Peyer's patch (tissue), 4 donors: ENCODE measurements around the gene EFCAB5. TPM values are rescaled to one million over a fixed set of nuclear protein-coding genes. Genes with fewer than 3 reads are reported as not detected.

Experiments used
- DNase-seq, 3 donors: peaks; one replicate each; pipeline ENCODE4 v3.0.0-alpha.2; 2017 to 2019
- H3K27ac ChIP-seq, 4 donors: fragments of 200-600 bp; sonication (generic); one replicate each; pipeline ENCODE4 v1.5.1; 2016 to 2019
- H3K27me3 ChIP-seq, 2 donors: fragments of 200-600 bp; sonication (generic); one replicate each; pipeline ENCODE4 v1.5.1; 2019
- H3K36me3 ChIP-seq, 3 donors: fragments of 200-600 bp; sonication (generic); one replicate each; pipeline ENCODE4 v1.5.1; 2016 to 2019
- H3K4me1 ChIP-seq, 4 donors: fragments of 200-600 bp; sonication (generic); one replicate each; pipeline ENCODE4 v1.5.1; 2016 to 2019
- H3K4me3 ChIP-seq, 4 donors: fragments of 200-600 bp; sonication (generic); 1 replicate in 3 of 4; 2 replicates in 1 of 4; pipeline ENCODE4 v1.5.1; 2016 to 2019; ENCODE audit warnings: mild to moderate bottlenecking in 1 of 4
- H3K9me3 ChIP-seq, 4 donors: fragments of 200-600 bp; sonication (generic); one replicate each; pipeline ENCODE4 v1.5.1; 2016 to 2019; ENCODE audit warnings: mild to moderate bottlenecking in 1 of 4
- CTCF ChIP-seq, 6 experiments: fragments of 450-650 bp in 4 of 6; fragments of 200-600 bp in 2 of 6; sonication (generic) in 1 of 6; IDR thresholded peaks; one replicate each; pipeline ENCODE4 v1.5.1; 2017 to 2019; ENCODE audit warnings: antibody characterized with exemption in 6 of 6, mild to moderate bottlenecking in 3 of 6, moderate library complexity in 1 of 6
- POLR2A ChIP-seq, 2 donors: fragments of 450-650 bp; IDR thresholded peaks; one replicate each; pipeline ENCODE4 v1.5.1; 2017; ENCODE audit warnings: antibody characterized with exemption in 2 of 2, mild to moderate bottlenecking in 2 of 2, moderate library complexity in 2 of 2
- total RNA-seq, 4 donors: library from RNA; depleted of rRNA; stranded (reverse); fragments of >200 nt; gene quantifications; one replicate each; pipeline ENCODE4 v1.1.0, GENCODE V29; 2016

EFCAB5 gene
- total RNA-seq, 4 donors from 2014 or later = 0.53 to 5.8 (median 1.6) TPM

- no peak for DNase-seq
- Histone ChIP-seq H3K4me1 (no peaks in the 10 kb centered on the region), H3K36me3 (no peaks in the 10 kb centered on the region), H3K27ac (no peak overlapping the region), H3K4me3 (no peak overlapping the region), H3K27me3 (no peaks in the 10 kb centered on the region), H3K9me3 (no peaks in the 10 kb centered on the region)
- TF ChIP-seq CTCF (IDR thresholded peaks at IDR 0.05) (no peak), POLR2A (IDR thresholded peaks at IDR 0.05) (no peak)
Observed at GRCh38 chr17:29918922-29919856, 22.2 kb upstream of the EFCAB5 start.

GRCh38 chr17:29924786-29925185 is 16.6 kb upstream of the EFCAB5 start:
- H3K36me3 ChIP-seq = peaks cover 0 to 6% (median 0%) of the 10 kb centered on the region in 3 donors
- no peaks in the 10 kb centered on the region for H3K9me3 ChIP-seq
- no peaks in the 10 kb centered on the region for H3K27me3 ChIP-seq
- H3K4me1 ChIP-seq = peaks cover 0 to 15% (median 3%) of the 10 kb centered on the region in 4 donors
- H3K4me3 ChIP-seq = no peak overlapping the region
- H3K27ac ChIP-seq = no peak overlapping the region
- TF ChIP-seq CTCF (IDR thresholded peaks at IDR 0.05) (no peak), POLR2A (IDR thresholded peaks at IDR 0.05) (no peak)
- DNase-seq = no peak

- Histone ChIP-seq H3K27me3 (no peaks in the 10 kb centered on the region), H3K4me1 (peaks cover 0 to 27% (median 5%) of the 10 kb centered on the region in 4 donors), H3K9me3 (no peaks in the 10 kb centered on the region), H3K4me3 (no peak overlapping the region), H3K27ac (no peak overlapping the region), H3K36me3 (peaks cover 0 to 6% (median 0%) of the 10 kb centered on the region in 3 donors)
- no peak for DNase-seq
- TF ChIP-seq POLR2A (IDR thresholded peaks at IDR 0.05) = no peak
- TF ChIP-seq CTCF (IDR thresholded peaks at IDR 0.05) = no peak
Observed at GRCh38 chr17:29927546-29927945, 13.9 kb upstream of the EFCAB5 start.

GRCh38 chr17:29929006-29929532 is 12.4 kb upstream of the EFCAB5 start:
- Histone ChIP-seq H3K27ac (peak overlapping the region; percentile 88 to 95 (median 92)), H3K9me3 (no peaks in the 10 kb centered on the region), H3K4me3 (peak overlapping the region; percentile 73 to 88 (median 84)), H3K27me3 (no peaks in the 10 kb centered on the region), H3K36me3 (peaks cover 0 to 6% (median 0%) of the 10 kb centered on the region in 3 donors), H3K4me1 (peaks cover 0 to 27% (median 5%) of the 10 kb centered on the region in 4 donors)
- no peak for TF ChIP-seq CTCF (IDR thresholded peaks at IDR 0.05)
- TF ChIP-seq POLR2A (IDR thresholded peaks at IDR 0.05) = no peak
- DNase-seq = peak in 2 of 3 donors; percentile 32 to 50

- Histone ChIP-seq H3K36me3 (peaks cover 0 to 6% (median 0%) of the 10 kb centered on the region in 3 donors), H3K27ac (peak within 1 kb of the TSS; percentile 88 to 95 (median 92)), H3K27me3 (no peaks in the 10 kb centered on the region), H3K4me1 (peaks cover 0 to 27% (median 5%) of the 10 kb centered on the region in 4 donors), H3K4me3 (peak within 1 kb of the TSS; percentile 73 to 88 (median 84)), H3K9me3 (no peaks in the 10 kb centered on the region)
- TF ChIP-seq POLR2A (IDR thresholded peaks at IDR 0.05) = peak; percentile 53 to 62
- TF ChIP-seq CTCF (IDR thresholded peaks at IDR 0.05) = peak in 1 of 6 experiments; percentile 21
- DNase-seq = peak; percentile 91 to 95 (median 94)
Observed at GRCh38 chr17:29929533-29930408, 11.7 kb upstream of the EFCAB5 start, which contains the start of gene SSH2. SSH2 (minus strand) TSS chr17:29930228; CDS start chr17:29930000, 228 bp downstream.
